ENCODE measurements around the gene FYCO1.

Gene FYCO1

GRCh38 chr3:45983770-45984169, 11.9 kb downstream of the FYCO1 start:
- Mint-ChIP-seq H3K36me3 (peaks cover 19 to 51% of the 10 kb centered on the region in 2 donors), H3K4me3 (no peak overlapping the region), H3K9me3 (no peaks in the 10 kb centered on the region), H3K27ac (no peak overlapping the region), H3K4me1 (peaks cover 28 to 49% of the 10 kb centered on the region in 2 donors), H3K27me3 (no peaks in the 10 kb centered on the region)
- no peak for ATAC-seq (replicated peaks)
- no peak for DNase-seq

GRCh38 chr3:45981346-45982074, 14.1 kb downstream of the FYCO1 start:
- peaks cover 28 to 55% of the 10 kb centered on the region in 2 donors for H3K36me3 Mint-ChIP-seq
- H3K27ac Mint-ChIP-seq: peak overlapping the region; percentile 68
- peaks cover 19 to 39% of the 10 kb centered on the region in 2 donors for H3K4me1 Mint-ChIP-seq
- DNase-seq (no peak), ATAC-seq (replicated peaks) (peak; percentile 72 to 77)
- H3K27me3 Mint-ChIP-seq: no peaks in the 10 kb centered on the region
- no peaks in the 10 kb centered on the region for H3K9me3 Mint-ChIP-seq
- peak overlapping the region; percentile 14 to 55 for H3K4me3 Mint-ChIP-seq

- ATAC-seq (replicated peaks) (peak; percentile 6 to 13), DNase-seq (no peak)
- H3K27me3 Mint-ChIP-seq: no peaks in the 10 kb centered on the region
- peak overlapping the region; percentile 68 for H3K27ac Mint-ChIP-seq
- H3K4me3 Mint-ChIP-seq: peak overlapping the region; percentile 14 to 55
- H3K9me3 Mint-ChIP-seq: no peaks in the 10 kb centered on the region
- peaks cover 33 to 60% of the 10 kb centered on the region in 2 donors for H3K36me3 Mint-ChIP-seq
- peaks cover 23 to 43% of the 10 kb centered on the region in 2 donors for H3K4me1 Mint-ChIP-seq
These were observed 14.8 kb downstream of the FYCO1 start for GRCh38 chr3:45980819-45981218.

GRCh38 chr3:45980229-45980813, 15.3 kb downstream of the FYCO1 start:
- H3K4me1 Mint-ChIP-seq: peaks cover 26 to 46% of the 10 kb centered on the region in 2 donors
- DNase-seq (no peak), ATAC-seq (replicated peaks) (peak; percentile 49 to 62)
- H3K27me3 Mint-ChIP-seq: no peaks in the 10 kb centered on the region
- H3K36me3 Mint-ChIP-seq: peaks cover 35 to 62% of the 10 kb centered on the region in 2 donors
- peak overlapping the region; percentile 51 for H3K27ac Mint-ChIP-seq
- peak overlapping the region; percentile 44 to 77 for H3K4me3 Mint-ChIP-seq
- no peaks in the 10 kb centered on the region for H3K9me3 Mint-ChIP-seq

- no peaks in the 10 kb centered on the region for H3K27me3 Mint-ChIP-seq
- H3K36me3 Mint-ChIP-seq: peaks cover 38 to 64% of the 10 kb centered on the region in 2 donors
- no peaks in the 10 kb centered on the region for H3K9me3 Mint-ChIP-seq
- peak overlapping the region; percentile 56 for H3K27ac Mint-ChIP-seq
- DNase-seq: peak; percentile 33
- peak overlapping the region; percentile 44 to 77 for H3K4me3 Mint-ChIP-seq
- peak; percentile 87 to 89 for ATAC-seq (replicated peaks)
- peaks cover 25 to 42% of the 10 kb centered on the region in 2 donors for H3K4me1 Mint-ChIP-seq
These were observed 16.2 kb downstream of the FYCO1 start for GRCh38 chr3:45979378-45979777.

- peaks cover 25 to 43% of the 10 kb centered on the region in 2 donors for H3K4me1 Mint-ChIP-seq
- no peaks in the 10 kb centered on the region for H3K27me3 Mint-ChIP-seq
- ATAC-seq (replicated peaks) (no peak), DNase-seq (no peak)
- peak overlapping the region in 1 of 2 donors; percentile 41 for H3K4me3 Mint-ChIP-seq
- no peaks in the 10 kb centered on the region for H3K9me3 Mint-ChIP-seq
- H3K27ac Mint-ChIP-seq: no peak overlapping the region
- peaks cover 31 to 53% of the 10 kb centered on the region in 2 donors for H3K36me3 Mint-ChIP-seq
These were observed 17.4 kb downstream of the FYCO1 start for GRCh38 chr3:45978006-45978761.

- H3K27me3 Mint-ChIP-seq: no peaks in the 10 kb centered on the region
- no peak overlapping the region for H3K4me3 Mint-ChIP-seq
- H3K36me3 Mint-ChIP-seq: peaks cover 26 to 50% of the 10 kb centered on the region in 2 donors
- no peaks in the 10 kb centered on the region for H3K9me3 Mint-ChIP-seq
- H3K4me1 Mint-ChIP-seq: peaks cover 32 to 52% of the 10 kb centered on the region in 2 donors
- ATAC-seq (replicated peaks) (no peak), DNase-seq (no peak)
- no peak overlapping the region for H3K27ac Mint-ChIP-seq
These were observed 19.2 kb downstream of the FYCO1 start for GRCh38 chr3:45976191-45977091.

GRCh38 chr3:45975686-45976085, 19.9 kb downstream of the FYCO1 start:
- ATAC-seq (replicated peaks) (no peak), DNase-seq (no peak)
- Mint-ChIP-seq H3K9me3 (no peaks in the 10 kb centered on the region), H3K36me3 (peaks cover 26 to 47% of the 10 kb centered on the region in 2 donors), H3K27me3 (no peaks in the 10 kb centered on the region), H3K27ac (no peak overlapping the region), H3K4me3 (no peak overlapping the region), H3K4me1 (peaks cover 26 to 44% of the 10 kb centered on the region in 2 donors)

GRCh38 chr3:45974686-45975085, 20.9 kb downstream of the FYCO1 start:
- no peak overlapping the region for H3K4me3 Mint-ChIP-seq

GRCh38 chr3:45972534-45973402, 22.9 kb downstream of the FYCO1 start:
- peaks cover 24 to 48% of the 10 kb centered on the region in 2 donors for H3K36me3 Mint-ChIP-seq
- no peaks in the 10 kb centered on the region for H3K27me3 Mint-ChIP-seq
- H3K4me3 Mint-ChIP-seq: peak overlapping the region in 1 of 2 donors; percentile 32
- peak overlapping the region; percentile 65 for H3K27ac Mint-ChIP-seq
- peaks cover 16 to 21% of the 10 kb centered on the region in 2 donors for H3K4me1 Mint-ChIP-seq
- DNase-seq (no peak), ATAC-seq (replicated peaks) (peak; percentile 93)
- H3K9me3 Mint-ChIP-seq: no peaks in the 10 kb centered on the region

More at GRCh38 chr3:45974686-45975085, 20.9 kb downstream of the FYCO1 start:
- no peak overlapping the region for H3K27ac Mint-ChIP-seq
- H3K4me1 Mint-ChIP-seq: peaks cover 25 to 38% of the 10 kb centered on the region in 2 donors
- no peaks in the 10 kb centered on the region for H3K27me3 Mint-ChIP-seq
- H3K9me3 Mint-ChIP-seq: no peaks in the 10 kb centered on the region
- ATAC-seq (replicated peaks): no peak
- DNase-seq: no peak
- peaks cover 28 to 54% of the 10 kb centered on the region in 2 donors for H3K36me3 Mint-ChIP-seq

GRCh38 chr3:45969953-45970352, 25.7 kb downstream of the FYCO1 start:
- Mint-ChIP-seq H3K4me1 (peaks cover 9 to 12% of the 10 kb centered on the region in 2 donors), H3K4me3 (no peak overlapping the region), H3K27me3 (no peaks in the 10 kb centered on the region), H3K36me3 (peaks cover 29 to 50% of the 10 kb centered on the region in 2 donors), H3K27ac (no peak overlapping the region), H3K9me3 (no peaks in the 10 kb centered on the region)
- DNase-seq (no peak), ATAC-seq (replicated peaks) (no peak)

GRCh38 chr3:45969116-45969515, 26.5 kb downstream of the FYCO1 start:
- peaks cover 11 to 17% of the 10 kb centered on the region in 2 donors for H3K4me1 Mint-ChIP-seq
- no peak overlapping the region for H3K4me3 Mint-ChIP-seq
- DNase-seq (no peak), ATAC-seq (replicated peaks) (no peak)
- H3K27ac Mint-ChIP-seq: no peak overlapping the region
- no peaks in the 10 kb centered on the region for H3K27me3 Mint-ChIP-seq
- H3K36me3 Mint-ChIP-seq: peaks cover 30 to 52% of the 10 kb centered on the region in 2 donors
- no peaks in the 10 kb centered on the region for H3K9me3 Mint-ChIP-seq

- H3K27me3 Mint-ChIP-seq: no peaks in the 10 kb centered on the region
- peaks cover 33 to 54% of the 10 kb centered on the region in 2 donors for H3K36me3 Mint-ChIP-seq
- ATAC-seq (replicated peaks) (no peak), DNase-seq (no peak)
- H3K27ac Mint-ChIP-seq: no peak overlapping the region
- H3K9me3 Mint-ChIP-seq: no peaks in the 10 kb centered on the region
- H3K4me1 Mint-ChIP-seq: peaks cover 12 to 19% of the 10 kb centered on the region in 2 donors
- H3K4me3 Mint-ChIP-seq: no peak overlapping the region
These were observed 26.9 kb downstream of the FYCO1 start for GRCh38 chr3:45968706-45969105.

Measured in stimulated activated naive B cell treated with anti-CD40 and anti-IgM and Interleukin-4, amounts not matched to agents 10 μg/mL and 1 μg/mL and 100 μg/mL, for 72 hours (primary cell).